Measurements from ENCODE around the gene ANO10. TPM values are rescaled to one million over a fixed set of nuclear protein-coding genes. Genes with fewer than 3 reads are reported as not detected.
"Not testable (repeated sequence)": the region's sequence is repeated elsewhere in the genome, so short reads cannot be mapped to it uniquely, and the experiment has no call there.

Gene ANO10
- total RNA-seq, 4 donors from 2014 or later = 28.2 to 36.9 (median 31.6) TPM

DNA sequence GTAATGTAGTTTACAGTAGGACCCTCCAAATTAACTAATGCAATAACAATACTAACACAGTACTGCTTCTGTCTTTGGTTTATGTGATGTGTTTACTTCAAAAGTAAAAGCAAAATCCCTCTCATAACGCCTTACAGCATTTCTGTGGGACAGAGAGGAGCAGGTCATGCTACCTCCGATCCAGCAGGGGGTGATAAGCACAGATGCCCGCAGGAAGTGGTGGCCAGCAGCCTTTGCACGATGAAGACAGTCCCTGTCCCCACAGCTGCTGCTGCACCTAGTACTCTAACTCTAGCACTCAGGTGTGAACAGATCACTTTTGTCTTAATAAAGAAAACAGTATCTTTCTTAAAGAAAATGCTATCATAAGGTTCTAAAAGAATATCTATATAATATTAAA is 38.3 kb downstream of the ANO10 start:
- WGBS = 93% methylated on average over 4 of the region's 4 CpGs
- TF ChIP-seq POLR2AphosphoS5 (IDR thresholded peaks at IDR 0.05) (no peak), CTCF (IDR thresholded peaks at IDR 0.05) (no peak), EP300 (IDR thresholded peaks at IDR 0.05) (no peak), POLR2A (IDR thresholded peaks at IDR 0.05) (no peak)
- no peaks in the 10 kb centered on the region for H3K4me1 ChIP-seq
- no peak overlapping the region for H3K27ac ChIP-seq
- no peaks in the 10 kb centered on the region for H3K27me3 ChIP-seq
- no peaks in the 10 kb centered on the region for H3K36me3 ChIP-seq
- no peak overlapping the region for H3K4me3 ChIP-seq
- no peak for DNase-seq (ENCODE audit: low spot score in 2 of 2)
- no peaks in the 10 kb centered on the region for H3K9me3 ChIP-seq

- WGBS = 43% methylated on average over 1 of the region's 1 CpG
- TF ChIP-seq POLR2AphosphoS5 (IDR thresholded peaks at IDR 0.05) = no peak
- no peak for TF ChIP-seq POLR2A (IDR thresholded peaks at IDR 0.05)
- no peak for TF ChIP-seq EP300 (IDR thresholded peaks at IDR 0.05)
- no peak for TF ChIP-seq CTCF (IDR thresholded peaks at IDR 0.05)
- Histone ChIP-seq H3K27me3 (no peaks in the 10 kb centered on the region), H3K4me3 (no peak overlapping the region), H3K4me1 (no peaks in the 10 kb centered on the region), H3K9me3 (no peaks in the 10 kb centered on the region), H3K27ac (no peak overlapping the region), H3K36me3 (no peaks in the 10 kb centered on the region)
- no peak for DNase-seq (ENCODE audit: low spot score in 2 of 2)
Observed at GRCh38 chr3:43582866-43583265, 38.9 kb downstream of the ANO10 start.

DNA sequence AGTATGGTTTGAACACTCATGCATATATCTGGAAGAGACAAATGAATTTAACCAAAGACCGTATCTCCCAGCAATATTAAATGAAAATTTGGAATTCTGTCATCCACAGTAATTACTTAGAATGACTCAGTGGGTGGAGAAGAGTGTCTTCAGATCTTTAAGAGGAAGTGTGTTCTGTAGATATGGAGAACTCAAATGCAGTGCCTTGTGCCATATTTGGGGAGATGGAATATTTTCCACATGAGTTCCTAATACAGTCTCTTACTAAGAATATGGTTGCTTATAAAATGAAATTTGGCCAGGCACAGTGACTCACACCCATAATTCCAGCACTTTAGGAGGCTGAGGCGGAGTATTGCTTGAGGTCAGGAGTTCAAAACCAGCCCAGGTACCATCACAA is 40.5 kb downstream of the ANO10 start:
- Histone ChIP-seq H3K36me3 (peaks cover 6% of the 10 kb centered on the region), H3K4me3 (no peak overlapping the region), H3K27ac (no peak overlapping the region), H3K27me3 (no peaks in the 10 kb centered on the region), H3K9me3 (no peaks in the 10 kb centered on the region), H3K4me1 (no peaks in the 10 kb centered on the region)
- 45% methylated on average over 2 of the region's 2 CpGs for WGBS
- DNase-seq (ENCODE audit: low spot score in 2 of 2) = no peak
- TF ChIP-seq POLR2AphosphoS5 (IDR thresholded peaks at IDR 0.05) = no peak
- TF ChIP-seq CTCF (IDR thresholded peaks at IDR 0.05) = no peak
- no peak for TF ChIP-seq POLR2A (IDR thresholded peaks at IDR 0.05)
- TF ChIP-seq EP300 (IDR thresholded peaks at IDR 0.05) = no peak

- Histone ChIP-seq H3K36me3 (peaks cover 8% of the 10 kb centered on the region), H3K4me3 (no peak overlapping the region), H3K4me1 (no peaks in the 10 kb centered on the region), H3K27me3 (no peaks in the 10 kb centered on the region), H3K27ac (no peak overlapping the region), H3K9me3 (no peaks in the 10 kb centered on the region)
- DNase-seq (ENCODE audit: low spot score in 2 of 2) = no peak
- TF ChIP-seq EP300 (IDR thresholded peaks at IDR 0.05) = no peak
- no peak for TF ChIP-seq POLR2A (IDR thresholded peaks at IDR 0.05)
- TF ChIP-seq CTCF (IDR thresholded peaks at IDR 0.05) = no peak
- TF ChIP-seq POLR2AphosphoS5 (IDR thresholded peaks at IDR 0.05) = no peak
- WGBS = 69% methylated on average over 6 of the region's 6 CpGs
Observed at GRCh38 chr3:43580181-43580580, 41.6 kb downstream of the ANO10 start.

GRCh38 chr3:43573576-43573975 is 48.2 kb downstream of the ANO10 start:
- Histone ChIP-seq H3K27me3 (no peaks in the 10 kb centered on the region), H3K4me1 (no peaks in the 10 kb centered on the region), H3K4me3 (no peak overlapping the region), H3K27ac (no peak overlapping the region), H3K9me3 (no peaks in the 10 kb centered on the region), H3K36me3 (peaks cover 8% of the 10 kb centered on the region)
- WGBS = 73% methylated on average over 2 of the region's 2 CpGs
- no peak for DNase-seq (ENCODE audit: low spot score in 2 of 2)
- TF ChIP-seq CTCF (IDR thresholded peaks at IDR 0.05) (no peak), EP300 (IDR thresholded peaks at IDR 0.05) (no peak), POLR2AphosphoS5 (IDR thresholded peaks at IDR 0.05) (no peak), POLR2A (IDR thresholded peaks at IDR 0.05) (no peak)

GRCh38 chr3:43565661-43566341 is 56.0 kb downstream of the ANO10 start:
- WGBS = 99% methylated on average over 8 of the region's 30 CpGs
- H3K27me3 ChIP-seq, H3K4me1 ChIP-seq: not testable (repeated sequence)

More at GRCh38 chr3:43565661-43566341, 56.0 kb downstream of the ANO10 start:
- not testable (repeated sequence) for H3K4me3 ChIP-seq; DNase-seq (ENCODE audit: low spot score in 2 of 2); H3K27ac ChIP-seq; H3K36me3 ChIP-seq; H3K9me3 ChIP-seq

Measured in suprapubic skin (tissue), 4 donors.